HCT116 (cell line): ENCODE measurements around the gene CD244. TPM values are rescaled to one million over a fixed set of nuclear protein-coding genes. Genes with fewer than 3 reads are reported as not detected.

Experiments used
- ATAC-seq: fragments of 200-7000 bp; cut with Tn5 transposase; 2 replicates; pipeline ENCODE4 v1.9.1; 2020; ENCODE audit warnings: mild to moderate bottlenecking, moderate library complexity
- BruUV-seq: library from RNA; stranded (reverse); fragments of 400-500 nt; replicated peaks from 2 replicates; lab custom pipeline; 2021; lab: Mats Ljungman, UMichigan
- CTCF ChIA-PET: fragments of 300-600 bp; sonication (Branson Sonifier 250); formaldehyde crosslinking; loops from one replicate; lab custom pipeline; 2021; ENCODE audit warnings: antibody characterized with exemption; lab: Charles Lee
- POLR2A ChIA-PET: fragments of 300-600, 350-600 bp; sonication (Branson Sonifier 250); formaldehyde crosslinking; loops from one replicate; lab custom pipeline; 2021; ENCODE audit warnings: antibody characterized with exemption; lab: Charles Lee
- RAD21 ChIA-PET, 2 experiments: fragments of 300-600 bp; sonication (Branson Sonifier 250); formaldehyde crosslinking; loops; one replicate each; lab custom pipeline; 2023; ENCODE audit warnings: low total read pairs in 2 of 2; ENCODE audit not compliant: uncharacterized antibody in 2 of 2, unreplicated experiment in 2 of 2, low non-redundant PET in 1 of 2; lab: Charles Lee
- DNase-seq: peaks from one replicate; pipeline ENCODE4 v3.0.0-alpha.2; 2010; ENCODE audit warnings: low read depth, low spot score
- H2AFZ ChIP-seq: fragments of 200-600 bp; shearing (Covaris generic), sonication (generic); 2 replicates; pipeline ENCODE4 v1.6.1; 2017; ENCODE audit warnings: low read depth, mixed run types, mixed read lengths, antibody characterized with exemption, low read length; ENCODE audit not compliant: poor library complexity, severe bottlenecking
- H3K27ac ChIP-seq: 2 replicates; pipeline ENCODE4 v1.5.1; 2012; ENCODE audit warnings: low read depth, low read length
- H3K27me3 ChIP-seq: fragments of 200-600 bp; sonication (generic); 2 replicates; pipeline ENCODE4 v1.6.1; 2016; ENCODE audit warnings: mixed run types, low read length, mixed read lengths; ENCODE audit not compliant: insufficient read depth
- H3K36me3 ChIP-seq, 2 experiments: fragments of 200-500 bp in 1 of 2; fragments of 200-600 bp in 1 of 2; sonication (Bioruptor generic) in 1 of 2; sonication (generic) in 1 of 2; 2 replicates each; pipeline versions ENCODE4 v1.5.1 to v1.6.1; 2014 to 2016; ENCODE audit warnings: low read length in 2 of 2, inconsistent platforms in 1 of 2, mixed read lengths in 1 of 2, mixed run types in 1 of 2; ENCODE audit not compliant: insufficient read depth in 2 of 2, control insufficient read depth in 1 of 2
- H3K4me1 ChIP-seq, 2 experiments: fragments of 200-600 bp in 1 of 2; sonication (generic) in 1 of 2; 2 replicates each; pipeline versions ENCODE4 v1.5.1 to v1.6.1; 2012 to 2017; ENCODE audit warnings: low read length in 2 of 2, inconsistent platforms in 1 of 2, mild to moderate bottlenecking in 1 of 2, mixed read lengths in 1 of 2, mixed run types in 1 of 2, moderate library complexity in 1 of 2; ENCODE audit not compliant: insufficient read depth in 2 of 2, control insufficient read depth in 1 of 2
- H3K4me2 ChIP-seq: fragments of 200-600 bp; sonication (generic); 2 replicates; pipeline ENCODE4 v1.6.1; 2017; ENCODE audit warnings: mixed run types, low read length, mixed read lengths
- H3K4me3 ChIP-seq, 2 experiments: fragments of 200-600 bp in 1 of 2; sonication (generic) in 1 of 2; replicated peaks in 1 of 2; 2 replicates each; pipeline ENCODE4 v1.5.1; 2011 to 2016; ENCODE audit warnings: low read length in 2 of 2, control low read depth in 1 of 2, low read depth in 1 of 2, mild to moderate bottlenecking in 1 of 2, mixed read lengths in 1 of 2, mixed run types in 1 of 2
- H3K79me2 ChIP-seq: fragments of 200-600 bp; sonication (generic); 2 replicates; pipeline ENCODE4 v1.6.1; 2017; ENCODE audit warnings: mild to moderate bottlenecking, mixed run types, low read length, moderate library complexity, mixed read lengths; ENCODE audit not compliant: insufficient read depth
- H3K9ac ChIP-seq: fragments of 200-600 bp; sonication (generic); 2 replicates; pipeline ENCODE4 v1.6.1; 2016; ENCODE audit warnings: low read length, mixed read lengths
- H3K9me2 ChIP-seq: fragments of 200-600 bp; sonication (generic), shearing (Covaris generic); 2 replicates; pipeline ENCODE4 v1.6.1; 2017; ENCODE audit warnings: mixed run types, mild to moderate bottlenecking, moderate library complexity; ENCODE audit not compliant: insufficient read depth
- H3K9me3 ChIP-seq, 2 experiments: fragments of 200-500 bp in 1 of 2; fragments of 200-600 bp in 1 of 2; sonication (Bioruptor generic) in 1 of 2; sonication (generic) in 1 of 2; 2 replicates each; pipeline ENCODE4 v1.6.1; 2014 to 2017; ENCODE audit warnings: low read length in 2 of 2, mixed read lengths in 2 of 2, inconsistent platforms in 1 of 2, low read depth in 1 of 2, mild to moderate bottlenecking in 1 of 2, mixed run types in 1 of 2, moderate library complexity in 1 of 2; ENCODE audit not compliant: control insufficient read depth in 1 of 2, insufficient read depth in 1 of 2
- H4K20me1 ChIP-seq: fragments of 200-600 bp; sonication (generic), shearing (Covaris generic); 2 replicates; pipeline ENCODE4 v1.6.1; 2017; ENCODE audit warnings: mixed run types, mild to moderate bottlenecking, moderate library complexity; ENCODE audit not compliant: insufficient read depth
- ATF3 ChIP-seq: IDR thresholded peaks from 2 replicates; pipeline ENCODE4 v1.6.1; 2012
- CBX3 ChIP-seq: IDR thresholded peaks from 2 replicates; pipeline ENCODE4 v1.6.1; 2012; ENCODE audit warnings: low read depth
- CEBPB ChIP-seq: IDR thresholded peaks from 2 replicates; pipeline ENCODE4 v1.6.1; 2012; ENCODE audit warnings: low read depth
- CTCF ChIP-seq, 3 experiments: fragments of 200-600 bp in 1 of 3; sonication (generic) in 1 of 3; IDR thresholded peaks in 2 of 3; conservative IDR thresholded peaks in 1 of 3; 2 replicates each; pipeline ENCODE4 v1.5.1; 2012 to 2017; ENCODE audit warnings: low read depth in 2 of 3, low read length in 2 of 3, antibody characterized with exemption in 1 of 3, borderline replicate concordance in 1 of 3, control low read depth in 1 of 3, mild to moderate bottlenecking in 1 of 3, mixed read lengths in 1 of 3, mixed run types in 1 of 3, moderate library complexity in 1 of 3; ENCODE audit not compliant: insufficient read depth in 1 of 3
- EGR1 ChIP-seq: IDR thresholded peaks from 2 replicates; pipeline ENCODE4 v1.6.1; 2012; ENCODE audit warnings: low read depth
- ELF1 ChIP-seq: IDR thresholded peaks from 2 replicates; pipeline ENCODE4 v1.6.1; 2012; ENCODE audit warnings: low read depth, borderline replicate concordance
- EZH2phosphoT487 ChIP-seq: fragments of 200-600 bp; IDR thresholded peaks from 2 replicates; pipeline ENCODE4 v1.6.1; 2018; ENCODE audit warnings: antibody characterized with exemption, borderline replicate concordance
- FOSL1 ChIP-seq: IDR thresholded peaks from 2 replicates; pipeline ENCODE4 v1.6.1; 2012; ENCODE audit warnings: low read depth
- JUND ChIP-seq: IDR thresholded peaks from 2 replicates; pipeline ENCODE4 v1.6.1; 2012
- POLR2A ChIP-seq: IDR thresholded peaks from 2 replicates; pipeline ENCODE4 v1.7.0; 2011; ENCODE audit warnings: borderline replicate concordance; ENCODE audit not compliant: insufficient read depth, insufficient read length; ENCODE audit errors: extremely low read depth
- SP1 ChIP-seq: IDR thresholded peaks from 2 replicates; pipeline ENCODE4 v1.6.1; 2012; ENCODE audit warnings: low read depth
- SRF ChIP-seq: IDR thresholded peaks from 2 replicates; pipeline ENCODE4 v1.6.1; 2012; ENCODE audit warnings: low read depth
- ZFX ChIP-seq: fragments of 450-650 bp; IDR thresholded peaks from 2 replicates; pipeline ENCODE4 v1.6.1; 2017
- intact Hi-C: fragments of 100-400 bp; cut with micrococcal nuclease; formaldehyde crosslinking; loops from 2 replicates; pipeline ENCODE4 v1.10.0; 2022
- total RNA-seq: library from RNA; stranded (reverse); gene quantifications from one replicate; pipeline ENCODE4 v1.2.1, GENCODE V29; 2021; ENCODE audit not compliant: unreplicated experiment
- TF ChIP-seq, protein P1 (sequence below): IDR thresholded peaks from 2 replicates; pipeline ENCODE4 v1.6.1; 2012

Gene CD244
- total RNA-seq, 1 experiment from 2014 or later = not detected

- DNase-seq (no peak), ATAC-seq (no peak)
- no peaks in the 10 kb centered on the region for H3K9me2 ChIP-seq
- no peak overlapping the region for H2AFZ ChIP-seq
- intact Hi-C loops = no loop called here
- CTCF ChIA-PET = interaction anchor here (1.0 to 3.6 kb wide), 3 partner anchors 12 to 173 kb away, joined by 3 to 27 read pairs (median 6); no protein-coding TSS in a partner anchor
- no peak overlapping the region for H3K4me2 ChIP-seq
- no peaks in the 10 kb centered on the region for H3K79me2 ChIP-seq
- no peak for TF ChIP-seq SP1
- no peak for TF ChIP-seq CBX3
- TF ChIP-seq ELF1 = no peak
- TF ChIP-seq SRF = no peak
- TF ChIP-seq ZFX = no peak
- no peak for TF ChIP-seq ATF3
- TF ChIP-seq EGR1 = no peak
- TF ChIP-seq JUND = no peak
- no peak for TF ChIP-seq CEBPB
- TF ChIP-seq, protein P1, sequence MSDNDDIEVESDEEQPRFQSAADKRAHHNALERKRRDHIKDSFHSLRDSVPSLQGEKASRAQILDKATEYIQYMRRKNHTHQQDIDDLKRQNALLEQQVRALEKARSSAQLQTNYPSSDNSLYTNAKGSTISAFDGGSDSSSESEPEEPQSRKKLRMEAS = no peak
- TF ChIP-seq POLR2A = no peak
- no peak for TF ChIP-seq FOSL1
- no peak for TF ChIP-seq CTCF (IDR thresholded peaks at IDR 0.05 in 2 of 3, conservative IDR thresholded peaks at IDR 0.05 in 1 of 3; ENCODE audit: borderline replicate concordance in 1 of 3, insufficient read depth in 1 of 3, low read depth in 2 of 3, low read length in 2 of 3)
- no peak for TF ChIP-seq EZH2phosphoT487
- no peaks in the 10 kb centered on the region for H3K36me3 ChIP-seq
- no peak overlapping the region for H3K4me3 ChIP-seq
- H3K9ac ChIP-seq = no peak overlapping the region
- H4K20me1 ChIP-seq = no peaks in the 10 kb centered on the region
- no peak overlapping the region for H3K27ac ChIP-seq
- H3K27me3 ChIP-seq = no peaks in the 10 kb centered on the region
- no TSS peak for BruUV-seq
- POLR2A ChIA-PET = no interaction called here
- H3K9me3 ChIP-seq = no peaks in the 10 kb centered on the region
- peaks cover 9 to 10% of the 10 kb centered on the region in 2 experiments; a peak in 2 of 4 replicates for H3K4me1 ChIP-seq
- RAD21 ChIA-PET = no interaction called here
These were observed 81.4 kb downstream of the CD244 start for GRCh38 chr1:160781186-160781766.
